Cardiac ventricle fibroblast (primary cell): ENCODE measurements around the gene UGT2A3. TPM values are rescaled to one million over a fixed set of nuclear protein-coding genes. Genes with fewer than 3 reads are reported as not detected.

ENCODE experiments used
- total RNA-seq: library from RNA; depleted of rRNA; stranded (reverse); fragments of >200 nt; gene quantifications from 2 replicates; pipeline ENCODE4 v1.2.3, GENCODE V29; 2015

UGT2A3 gene
- total RNA-seq: not detected in 2 replicates

GRCh38 chr4:68951078-68951805 lies at the start of gene UGT2A3:
UGT2A3 (minus strand) TSS chr4:68951804; CDS start chr4:68951760, 44 bp downstream.

Other genes with a start within 250 kb of the UGT2A3 start
- not detected in 2 replicates for gene UGT2B10, start 135.8 kb downstream of the UGT2A3 start, total RNA-seq
- not detected in 2 replicates for gene UGT2B7, start 144.7 kb upstream of the UGT2A3 start, total RNA-seq